ENCODE results near the gene ITM2C. TPM values are rescaled to one million over a fixed set of nuclear protein-coding genes. Genes with fewer than 3 reads are reported as not detected.

Gene ITM2C
- total RNA-seq, 5 donors from 2014 or later (not counting 1 experiment from before 2014, with no cell fraction given), result 21.9 to 41.2 (median 34.8) TPM

- Histone ChIP-seq H3K36me3 (ENCODE audit: control insufficient read depth in 2 of 2, extremely low read depth in 1 of 2, insufficient read depth in 1 of 2, low read length in 1 of 2) (peaks cover 4 to 6% of the 10 kb centered on the region in 2 donors), H3K9me3 (no peaks in the 10 kb centered on the region), H3K27me3 (replicated peaks in 1 of 2; ENCODE audit: control insufficient read depth in 2 of 2, extremely low read depth in 1 of 2, insufficient read depth in 2 of 2, low read length in 1 of 2) (peaks cover 0 to 11% of the 10 kb centered on the region in 2 experiments), H3K4me3 (ENCODE audit: control insufficient read depth in 1 of 2, extremely low read depth in 1 of 2, low read length in 1 of 2) (no peak overlapping the region), H3K27ac (ENCODE audit: low read length) (no peak overlapping the region), H3K4me1 (ENCODE audit: control insufficient read depth in 1 of 2, extremely low read depth in 1 of 2, insufficient read depth in 2 of 2, low read length in 2 of 2) (peaks cover 4 to 22% of the 10 kb centered on the region in 2 experiments)
- Mint-ChIP-seq H3K36me3 (peaks cover 13% of the 10 kb centered on the region), H3K4me3 (no peak overlapping the region), H3K4me1 (peaks cover 30 to 40% (median 31%) of the 10 kb centered on the region in 3 donors), H3K27me3 (no peaks in the 10 kb centered on the region), H3K27ac (no peak overlapping the region), H3K9me3 (no peaks in the 10 kb centered on the region)
- ChIA-PET POLR2A (no interaction called here), CTCF (no interaction called here)
- DNase-seq (peak in 1 of 35 experiments; percentile 2), ATAC-seq (replicated peaks in 1 of 4) (no peak)
- 90% methylated on average over 17 of the region's 18 CpGs for WGBS (ENCODE audit: insufficient coverage)
Observed at GRCh38 chr2:230909841-230910545, 45.3 kb downstream of the ITM2C start.

DNA sequence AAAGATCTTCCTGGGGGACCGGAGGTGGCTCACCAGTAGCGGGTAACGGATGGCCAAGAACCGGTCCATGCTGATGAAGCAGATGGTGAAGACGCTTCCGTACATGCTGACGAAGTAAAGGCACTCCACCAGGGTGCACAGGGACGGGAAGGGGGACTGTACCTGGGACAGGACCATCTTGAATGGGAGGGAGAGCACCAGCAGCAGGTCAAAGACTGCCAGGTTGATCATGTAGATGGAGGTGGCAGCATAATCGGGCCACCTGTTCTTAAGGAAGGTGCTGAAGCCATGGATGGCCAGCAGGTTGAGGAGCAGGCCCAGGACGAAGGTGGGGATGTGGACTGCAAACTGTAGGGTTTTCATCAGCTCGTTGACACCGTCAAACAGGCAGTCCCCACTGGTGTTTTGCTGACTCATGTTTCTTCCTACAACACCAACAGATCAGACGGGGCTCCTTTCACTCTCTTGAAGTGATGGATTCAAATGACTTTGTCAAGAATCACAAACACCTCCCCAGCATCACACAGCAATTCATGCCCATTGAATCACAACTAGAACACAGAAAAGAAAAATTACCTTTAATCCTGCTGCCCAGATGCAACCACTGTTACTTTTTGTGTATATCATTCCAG is 45.9 kb downstream of the ITM2C start:
- 75% methylated on average over 11 of the region's 13 CpGs for WGBS (ENCODE audit: insufficient coverage)
- CTCF ChIA-PET, result no interaction called here

DNA sequence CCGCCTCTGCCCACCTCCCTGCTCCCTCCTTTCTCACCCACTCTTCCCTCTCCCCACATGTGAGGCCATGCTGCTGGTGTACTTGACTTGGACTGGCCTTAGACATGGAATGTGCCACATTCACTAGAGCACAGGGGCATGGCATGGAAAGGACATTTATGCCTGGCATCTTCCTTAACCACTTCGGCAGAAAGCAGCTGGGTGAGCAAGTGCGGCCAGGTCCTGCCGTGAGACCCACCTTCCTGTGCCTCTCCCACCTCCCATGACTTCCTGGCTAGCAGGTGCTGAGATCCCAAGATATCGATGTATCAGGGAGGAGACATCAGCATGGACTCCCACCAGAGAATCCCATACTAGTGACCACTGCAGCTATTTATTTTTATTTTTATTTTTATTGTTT is 47.3 kb downstream of the ITM2C start:
- peaks cover 11% of the 10 kb centered on the region for H3K36me3 Mint-ChIP-seq
- Histone ChIP-seq H3K27ac (ENCODE audit: low read length) (no peak overlapping the region), H3K27me3 (replicated peaks in 1 of 2; ENCODE audit: control insufficient read depth in 2 of 2, extremely low read depth in 1 of 2, insufficient read depth in 2 of 2, low read length in 1 of 2) (peaks cover 0 to 19% of the 10 kb centered on the region in 2 experiments), H3K9me3 (no peaks in the 10 kb centered on the region), H3K4me1 (ENCODE audit: control insufficient read depth in 1 of 2, extremely low read depth in 1 of 2, insufficient read depth in 2 of 2, low read length in 2 of 2) (peaks cover 0 to 11% of the 10 kb centered on the region in 2 experiments), H3K4me3 (ENCODE audit: control insufficient read depth in 1 of 2, extremely low read depth in 1 of 2, low read length in 1 of 2) (no peak overlapping the region), H3K36me3 (ENCODE audit: control insufficient read depth in 2 of 2, extremely low read depth in 1 of 2, insufficient read depth in 1 of 2, low read length in 1 of 2) (peaks cover 4 to 6% of the 10 kb centered on the region in 2 donors)
- peak in 1 of 35 experiments; percentile 0 for DNase-seq
- ChIA-PET CTCF (interaction anchor here (0.6 to 2.9 kb wide), 4 partner anchors 45 to 75 kb away, joined by 3 to 6 read pairs (median 4); no protein-coding TSS in a partner anchor), POLR2A (no interaction called here)
- ATAC-seq (replicated peaks in 1 of 4), result no peak
- WGBS (ENCODE audit: insufficient coverage), result 82% methylated on average over 4 of the region's 5 CpGs
- no peaks in the 10 kb centered on the region for H3K9me3 Mint-ChIP-seq
- no peak overlapping the region for H3K27ac Mint-ChIP-seq
- H3K4me1 Mint-ChIP-seq, result peaks cover 15 to 29% (median 19%) of the 10 kb centered on the region in 3 donors
- no peak overlapping the region for H3K4me3 Mint-ChIP-seq
- H3K27me3 Mint-ChIP-seq, result no peaks in the 10 kb centered on the region

More for the DNA sequence above, 45.9 kb downstream of the ITM2C start:
- H3K4me1 Mint-ChIP-seq, result peaks cover 24 to 37% (median 25%) of the 10 kb centered on the region in 3 donors
- POLR2A ChIA-PET, result no interaction called here
- no peak overlapping the region for H3K4me3 ChIP-seq (ENCODE audit: control insufficient read depth in 1 of 2, extremely low read depth in 1 of 2, low read length in 1 of 2)
- no peak overlapping the region for H3K4me3 Mint-ChIP-seq
- H3K36me3 ChIP-seq (ENCODE audit: control insufficient read depth in 2 of 2, extremely low read depth in 1 of 2, insufficient read depth in 1 of 2, low read length in 1 of 2), result peaks cover 4 to 6% of the 10 kb centered on the region in 2 donors
- H3K36me3 Mint-ChIP-seq, result peaks cover 13% of the 10 kb centered on the region
- H3K27ac Mint-ChIP-seq, result peak overlapping the region; percentile 3 to 50
- peaks cover 0 to 16% of the 10 kb centered on the region in 2 experiments for H3K27me3 ChIP-seq (replicated peaks in 1 of 2; ENCODE audit: control insufficient read depth in 2 of 2, extremely low read depth in 1 of 2, insufficient read depth in 2 of 2, low read length in 1 of 2)
- ATAC-seq (replicated peaks in 1 of 4), result no peak
- H3K27ac ChIP-seq (ENCODE audit: low read length), result no peak overlapping the region
- H3K27me3 Mint-ChIP-seq, result no peaks in the 10 kb centered on the region
- no peak for DNase-seq
- no peaks in the 10 kb centered on the region for H3K9me3 ChIP-seq
- peaks cover 3 to 18% of the 10 kb centered on the region in 2 experiments for H3K4me1 ChIP-seq (ENCODE audit: control insufficient read depth in 1 of 2, extremely low read depth in 1 of 2, insufficient read depth in 2 of 2, low read length in 2 of 2)
- H3K9me3 Mint-ChIP-seq, result no peaks in the 10 kb centered on the region

GRCh38 chr2:230912724-230913123 is 48.0 kb downstream of the ITM2C start:
- DNase-seq (no peak), ATAC-seq (replicated peaks in 1 of 4) (no peak)
- Histone ChIP-seq H3K4me1 (ENCODE audit: control insufficient read depth in 1 of 2, extremely low read depth in 1 of 2, insufficient read depth in 2 of 2, low read length in 2 of 2) (peaks cover 0 to 11% of the 10 kb centered on the region in 2 experiments), H3K27me3 (replicated peaks in 1 of 2; ENCODE audit: control insufficient read depth in 2 of 2, extremely low read depth in 1 of 2, insufficient read depth in 2 of 2, low read length in 1 of 2) (peaks cover 0 to 19% of the 10 kb centered on the region in 2 experiments), H3K9me3 (no peaks in the 10 kb centered on the region), H3K4me3 (ENCODE audit: control insufficient read depth in 1 of 2, extremely low read depth in 1 of 2, low read length in 1 of 2) (no peak overlapping the region), H3K27ac (ENCODE audit: low read length) (no peak overlapping the region), H3K36me3 (ENCODE audit: control insufficient read depth in 2 of 2, extremely low read depth in 1 of 2, insufficient read depth in 1 of 2, low read length in 1 of 2) (peaks cover 4 to 6% of the 10 kb centered on the region in 2 donors)
- H3K4me3 Mint-ChIP-seq, result no peak overlapping the region
- H3K27ac Mint-ChIP-seq, result no peak overlapping the region
- H3K9me3 Mint-ChIP-seq, result no peaks in the 10 kb centered on the region
- peaks cover 11% of the 10 kb centered on the region for H3K36me3 Mint-ChIP-seq
- no peaks in the 10 kb centered on the region for H3K27me3 Mint-ChIP-seq
- H3K4me1 Mint-ChIP-seq, result peaks cover 15 to 29% (median 19%) of the 10 kb centered on the region in 3 donors
- CTCF ChIA-PET, result interaction anchor here (0.6 to 2.9 kb wide), 7 partner anchors 45 to 88 kb away, joined by 3 to 6 read pairs (median 3); no protein-coding TSS in a partner anchor
- POLR2A ChIA-PET, result no interaction called here
- WGBS (ENCODE audit: insufficient coverage), result no CpG with 5 or more reads among the region's 5 CpGs

GRCh38 chr2:230913406-230914143 is 48.8 kb downstream of the ITM2C start:
- H3K36me3 Mint-ChIP-seq, result peaks cover 11% of the 10 kb centered on the region
- Histone ChIP-seq H3K27ac (ENCODE audit: low read length) (no peak overlapping the region), H3K9me3 (no peaks in the 10 kb centered on the region), H3K36me3 (ENCODE audit: control insufficient read depth in 2 of 2, extremely low read depth in 1 of 2, insufficient read depth in 1 of 2, low read length in 1 of 2) (peaks cover 4 to 6% of the 10 kb centered on the region in 2 donors), H3K4me1 (ENCODE audit: control insufficient read depth in 1 of 2, extremely low read depth in 1 of 2, insufficient read depth in 2 of 2, low read length in 2 of 2) (peaks cover 0 to 11% of the 10 kb centered on the region in 2 experiments), H3K4me3 (ENCODE audit: control insufficient read depth in 1 of 2, extremely low read depth in 1 of 2, low read length in 1 of 2) (no peak overlapping the region), H3K27me3 (replicated peaks in 1 of 2; ENCODE audit: control insufficient read depth in 2 of 2, extremely low read depth in 1 of 2, insufficient read depth in 2 of 2, low read length in 1 of 2) (peaks cover 0 to 19% of the 10 kb centered on the region in 2 experiments)
- H3K4me3 Mint-ChIP-seq, result no peak overlapping the region
- peak in 3 of 4 experiments; percentile 50 to 63 (median 51) for ATAC-seq (replicated peaks in 1 of 4)
- H3K9me3 Mint-ChIP-seq, result no peaks in the 10 kb centered on the region
- H3K27me3 Mint-ChIP-seq, result no peaks in the 10 kb centered on the region
- WGBS (ENCODE audit: insufficient coverage), result no CpG with 5 or more reads among the region's 5 CpGs
- H3K27ac Mint-ChIP-seq, result no peak overlapping the region
- POLR2A ChIA-PET, result no interaction called here
- CTCF ChIA-PET, result interaction anchor here (1.0 to 2.9 kb wide), 5 partner anchors 46 to 89 kb away, joined by 3 to 6 read pairs (median 3); partner anchors contain the start of gene ITM2C (in 1 of the 2)
- peaks cover 10 to 29% (median 23%) of the 10 kb centered on the region in 3 donors for H3K4me1 Mint-ChIP-seq
- peak in 6 of 35 experiments; percentile 21 to 60 (median 27) for DNase-seq

GRCh38 chr2:230914886-230915285 is 50.1 kb downstream of the ITM2C start:
- 76% methylated on average over 2 of the region's 3 CpGs for whole genome bisulfite sequencing (ENCODE audit: insufficient coverage)
- peaks cover 5 to 32% (median 24%) of the 10 kb centered on the region in 3 donors for H3K4me1 Mint-ChIP-seq

More at GRCh38 chr2:230914886-230915285, 50.1 kb downstream of the ITM2C start:
- H3K27me3 Mint-ChIP-seq, result peaks cover 0 to 3% of the 10 kb centered on the region in 2 donors
- H3K9me3 ChIP-seq, result no peaks in the 10 kb centered on the region
- peak in 1 of 35 experiments; percentile 2 for DNase-seq
- H3K4me3 Mint-ChIP-seq, result no peak overlapping the region
- no peak for ATAC-seq (replicated peaks in 1 of 4)
- ChIA-PET POLR2A (no interaction called here), CTCF (no interaction called here)
- H3K27ac ChIP-seq (ENCODE audit: low read length), result no peak overlapping the region
- H3K4me3 ChIP-seq (ENCODE audit: control insufficient read depth in 1 of 2, extremely low read depth in 1 of 2, low read length in 1 of 2), result no peak overlapping the region
- peaks cover 0 to 19% of the 10 kb centered on the region in 2 experiments for H3K27me3 ChIP-seq (replicated peaks in 1 of 2; ENCODE audit: control insufficient read depth in 2 of 2, extremely low read depth in 1 of 2, insufficient read depth in 2 of 2, low read length in 1 of 2)
- no peak overlapping the region for H3K27ac Mint-ChIP-seq
- H3K9me3 Mint-ChIP-seq, result no peaks in the 10 kb centered on the region
- peaks cover 0 to 3% of the 10 kb centered on the region in 2 donors for H3K36me3 ChIP-seq (ENCODE audit: control insufficient read depth in 2 of 2, extremely low read depth in 1 of 2, insufficient read depth in 1 of 2, low read length in 1 of 2)
- peaks cover 0 to 7% of the 10 kb centered on the region in 2 experiments for H3K4me1 ChIP-seq (ENCODE audit: control insufficient read depth in 1 of 2, extremely low read depth in 1 of 2, insufficient read depth in 2 of 2, low read length in 2 of 2)
- peaks cover 11% of the 10 kb centered on the region for H3K36me3 Mint-ChIP-seq
